HG02840 (cell line): ENCODE measurements around the gene GPC5.

ENCODE experiments used
- ATAC-seq: cut with Tn5 transposase; IDR thresholded peaks from one replicate; pipeline ENCODE4 v1.9.1; 2021; ENCODE audit warnings: mild to moderate bottlenecking, moderate library complexity, moderate number of reproducible peaks; ENCODE audit not compliant: unreplicated experiment, low FRiP score

GPC5 gene

GRCh38 chr13:92054389-92054788 is 656.0 kb downstream of the GPC5 start:
- no peak for ATAC-seq

- ATAC-seq, result no peak
Observed at GRCh38 chr13:92074658-92075057, 676.2 kb downstream of the GPC5 start.

- no peak for ATAC-seq
Observed at GRCh38 chr13:92097337-92097903, 699.0 kb downstream of the GPC5 start.

- ATAC-seq, result no peak
Observed at GRCh38 chr13:92101801-92102200, 703.4 kb downstream of the GPC5 start.

GRCh38 chr13:92103689-92104153 is 705.3 kb downstream of the GPC5 start:
- ATAC-seq, result no peak

- no peak for ATAC-seq
Observed at GRCh38 chr13:92122186-92122853, 723.9 kb downstream of the GPC5 start.

- no peak for ATAC-seq
Observed at GRCh38 chr13:92126399-92126798, 728.0 kb downstream of the GPC5 start.

- no peak for ATAC-seq
Observed at GRCh38 chr13:92135509-92135908, 737.1 kb downstream of the GPC5 start.

GRCh38 chr13:92136449-92137155 is 738.2 kb downstream of the GPC5 start:
- ATAC-seq, result no peak

- no peak for ATAC-seq
Observed at GRCh38 chr13:92137520-92137919, 739.1 kb downstream of the GPC5 start.

GRCh38 chr13:92143766-92144165 is 745.3 kb downstream of the GPC5 start:
- ATAC-seq, result no peak

- no peak for ATAC-seq
Observed at GRCh38 chr13:92150606-92151005, 752.2 kb downstream of the GPC5 start.

- ATAC-seq, result no peak
Observed at GRCh38 chr13:92158346-92158745, 759.9 kb downstream of the GPC5 start.

GRCh38 chr13:92164822-92165221 is 766.4 kb downstream of the GPC5 start:
- ATAC-seq, result no peak

GRCh38 chr13:92172191-92172590 is 773.8 kb downstream of the GPC5 start:
- no peak for ATAC-seq

GRCh38 chr13:92173254-92173653 is 774.8 kb downstream of the GPC5 start:
- no peak for ATAC-seq

GRCh38 chr13:92175330-92175729 is 776.9 kb downstream of the GPC5 start:
- no peak for ATAC-seq

- ATAC-seq, result no peak
Observed at GRCh38 chr13:92177966-92178365, 779.5 kb downstream of the GPC5 start.

GRCh38 chr13:92179223-92179622 is 780.8 kb downstream of the GPC5 start:
- ATAC-seq, result no peak

GRCh38 chr13:92187378-92187989 is 789.1 kb downstream of the GPC5 start:
- ATAC-seq, result peak; percentile 58

GRCh38 chr13:92188574-92188973 is 790.2 kb downstream of the GPC5 start:
- no peak for ATAC-seq
